GM11168 (cell line): ENCODE measurements around the gene STAG1.
"Not testable (repeated sequence)": the region's sequence is repeated elsewhere in the genome, so short reads cannot be mapped to it uniquely, and the experiment has no call there.

Source experiments
- in situ Hi-C: fragments of 300-500 bp; cut with MboI; formaldehyde crosslinking; loops from one replicate; pipeline ENCODE4 v1.12.0; 2022; ENCODE audit warnings: low sequenced_read_pairs; ENCODE audit not compliant: unreplicated experiment

STAG1 gene

GRCh38 chr3:136351905-136352304, 400.3 kb downstream of the STAG1 start:
- in situ Hi-C loops = no loop called here

DNA sequence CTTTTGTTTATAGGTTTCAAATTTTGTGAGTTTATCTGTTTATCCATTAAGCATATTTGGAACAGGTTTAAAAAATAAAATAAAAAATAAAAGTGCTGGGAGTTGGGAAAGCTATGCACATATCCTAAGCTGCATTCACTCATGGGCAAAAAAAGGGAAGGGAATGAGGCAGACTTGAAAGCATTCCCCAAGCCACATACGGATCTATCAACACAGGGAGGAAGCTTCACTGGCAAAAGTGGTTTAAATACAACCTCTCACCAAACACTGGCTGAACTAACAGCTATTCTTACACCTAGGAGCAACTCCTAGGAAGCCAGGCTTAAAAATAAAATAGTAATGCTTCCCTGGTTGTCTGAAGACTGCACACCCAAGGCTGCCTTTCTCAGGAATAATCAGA, 400.8 kb downstream of the STAG1 start:
- in situ Hi-C loops = no loop called here

GRCh38 chr3:136350557-136350956, 401.6 kb downstream of the STAG1 start:
- in situ Hi-C loops = no loop called here

DNA sequence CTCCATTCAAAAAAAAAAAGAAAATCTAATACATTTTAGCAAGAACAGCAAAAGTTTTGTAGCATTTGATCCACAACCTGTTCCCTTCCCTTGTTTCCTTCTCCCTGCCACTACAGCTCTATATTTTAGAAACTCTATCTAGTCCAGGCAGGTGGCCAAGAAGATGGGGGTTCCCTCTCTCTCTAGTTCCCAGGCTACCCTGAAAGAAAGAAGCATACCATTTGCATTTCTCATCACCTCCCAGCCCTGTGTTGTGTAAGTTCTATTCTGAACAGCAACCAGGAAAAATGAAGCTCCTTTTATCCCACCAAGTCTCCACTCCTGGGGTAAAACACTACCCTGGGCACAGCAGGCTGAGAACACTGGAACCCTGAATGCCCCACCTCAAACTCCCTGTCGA, 402.0 kb downstream of the STAG1 start:
- in situ Hi-C loops = no loop called here

DNA sequence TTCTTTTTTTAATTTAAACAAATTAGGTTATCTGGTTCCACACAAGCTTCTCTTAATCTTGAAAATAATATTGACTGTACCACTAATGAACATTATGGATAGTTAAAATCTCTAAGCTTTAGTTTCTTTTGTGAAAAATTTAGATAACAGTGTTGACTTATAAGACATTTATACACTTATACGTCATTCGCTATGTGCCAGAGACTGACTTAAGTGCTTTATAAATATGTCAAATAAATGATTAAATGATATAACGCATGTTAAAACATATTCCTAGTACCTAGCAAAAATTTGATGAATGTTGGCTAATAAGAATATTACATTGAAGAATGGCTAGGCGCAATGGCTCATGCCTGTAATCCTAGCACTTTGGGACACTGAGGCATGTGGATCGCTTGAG, 405.7 kb downstream of the STAG1 start:
- in situ Hi-C loops = no loop called here

GRCh38 chr3:136343873-136344555, 408.2 kb downstream of the STAG1 start:
- in situ Hi-C loops = no loop called here

GRCh38 chr3:136343446-136343845, 408.7 kb downstream of the STAG1 start:
- in situ Hi-C loops = no loop called here

DNA sequence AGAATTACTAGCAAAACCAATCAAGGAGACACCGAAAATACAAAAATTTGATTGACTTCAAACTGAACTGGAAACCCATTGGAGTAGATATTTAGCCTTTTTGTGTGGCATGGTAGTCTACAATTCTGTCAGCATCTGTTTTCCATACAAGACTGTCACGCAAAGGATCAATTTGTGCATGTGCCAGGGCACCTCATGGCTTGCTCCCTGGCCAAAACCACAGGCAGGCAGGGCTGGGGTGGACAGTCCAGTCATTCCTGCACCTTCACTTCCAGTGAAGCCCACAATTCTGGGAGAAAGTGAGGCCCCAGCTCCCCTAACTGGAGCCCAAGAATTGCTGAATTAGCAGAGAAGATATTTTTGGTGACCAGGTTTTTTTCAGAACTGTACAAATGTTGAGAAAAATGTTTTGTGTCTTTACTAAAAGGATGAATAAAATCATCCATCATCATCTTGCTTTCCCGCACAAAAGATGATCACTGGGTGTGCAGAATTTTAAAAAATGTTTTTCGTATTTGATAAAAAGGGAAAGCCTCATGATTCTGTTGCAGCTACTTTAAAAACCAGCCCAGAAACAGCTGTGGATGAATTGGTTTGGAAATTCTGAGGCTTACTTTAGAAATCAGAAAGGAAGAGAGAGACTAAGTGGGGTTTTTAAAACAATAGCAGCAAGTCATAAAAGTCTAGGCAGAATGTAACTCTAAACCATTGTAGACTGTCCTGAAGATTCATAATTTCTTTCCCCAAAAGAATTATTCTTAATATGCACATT, 415.7 kb downstream of the STAG1 start:
- in situ Hi-C loops = no loop called here

DNA sequence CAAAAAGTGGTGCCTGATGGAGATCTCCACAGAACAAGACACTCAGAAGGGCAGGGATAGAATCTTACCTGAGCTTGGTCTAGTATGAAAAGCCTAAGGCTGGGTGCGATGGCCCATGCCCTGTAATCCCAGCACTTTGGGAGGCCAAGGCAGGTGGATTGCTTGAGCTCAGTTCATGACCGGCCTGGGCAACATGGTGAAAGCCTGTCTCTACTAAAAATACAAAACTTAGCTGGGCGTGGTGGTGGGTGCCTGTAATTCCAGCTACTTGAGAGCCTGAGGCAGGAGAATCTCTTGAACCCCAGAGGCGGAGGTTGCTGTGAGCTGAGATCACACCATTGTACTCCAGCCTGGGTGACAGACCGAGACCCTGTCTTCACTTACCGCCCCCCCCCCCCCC, 417.5 kb downstream of the STAG1 start:
- in situ Hi-C loops = not testable (repeated sequence)

DNA sequence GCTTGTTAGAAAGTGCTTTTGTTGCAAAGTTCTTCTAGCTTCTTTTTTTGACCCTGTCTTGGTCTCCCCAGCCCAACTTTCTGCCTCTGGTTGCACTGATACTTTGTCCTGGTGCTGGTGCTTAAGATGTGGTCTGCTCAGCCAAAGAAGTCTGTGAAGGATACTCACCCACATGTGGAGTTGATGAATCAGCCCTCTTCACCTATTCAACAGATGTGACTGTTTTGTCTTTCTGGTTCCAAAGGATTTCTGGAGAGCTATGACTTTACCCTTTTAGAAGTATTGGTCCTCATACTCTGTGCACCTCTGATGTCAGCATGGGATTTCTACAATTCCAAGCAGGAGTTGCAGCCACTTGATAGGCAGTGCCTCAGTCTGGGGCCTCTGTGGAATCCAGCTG, 418.0 kb downstream of the STAG1 start:
- in situ Hi-C loops = no loop called here

DNA sequence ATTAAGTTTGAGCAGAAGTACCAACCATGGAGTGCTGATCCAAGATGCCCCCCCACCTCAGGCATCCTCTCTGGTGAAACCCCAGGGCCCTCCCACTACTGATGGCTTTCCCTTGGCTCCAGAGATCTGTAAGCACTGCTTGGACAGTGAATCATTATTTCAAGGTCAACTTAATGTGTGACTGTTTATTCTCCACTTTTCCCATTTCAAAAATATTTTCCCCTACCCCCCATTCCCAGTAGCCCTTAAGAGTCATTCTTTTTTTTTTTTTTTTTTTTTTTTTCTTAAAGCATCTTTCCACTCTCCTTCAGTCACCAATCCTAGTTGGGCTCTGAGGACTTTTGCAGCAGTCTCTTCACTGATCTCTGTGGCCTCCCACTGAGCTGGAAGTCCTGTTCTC, 419.4 kb downstream of the STAG1 start:
- in situ Hi-C loops = no loop called here

- in situ Hi-C loops = no loop called here
Observed at GRCh38 chr3:136332302-136332701, 419.9 kb downstream of the STAG1 start.

- in situ Hi-C loops = no loop called here
Observed at GRCh38 chr3:136330900-136331299, 421.3 kb downstream of the STAG1 start.

DNA sequence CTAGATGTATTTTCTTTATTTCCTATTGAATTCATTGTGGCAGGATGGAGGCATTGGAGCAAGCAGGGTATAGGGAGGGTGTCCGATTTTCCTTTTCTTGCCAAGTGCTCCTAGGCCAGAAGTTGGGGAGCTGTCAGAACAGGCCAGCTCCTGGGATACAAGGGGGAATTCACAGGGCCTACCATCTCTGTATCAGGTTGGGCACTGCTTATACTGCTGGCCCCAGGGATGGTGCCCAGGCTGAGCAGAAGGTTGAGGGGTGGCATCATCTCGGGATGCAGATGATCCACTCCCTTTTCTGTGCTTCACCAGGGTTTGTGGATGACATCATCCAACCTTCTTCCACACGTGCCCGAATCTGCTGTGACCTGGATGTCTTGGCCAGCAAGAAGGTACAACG, 422.6 kb downstream of the STAG1 start:
- in situ Hi-C loops = no loop called here

GRCh38 chr3:136327671-136328070, 424.5 kb downstream of the STAG1 start:
- in situ Hi-C loops = no loop called here

- in situ Hi-C loops = no loop called here
Observed at GRCh38 chr3:136326316-136326715, 425.9 kb downstream of the STAG1 start.

- in situ Hi-C loops = no loop called here
Observed at GRCh38 chr3:136311968-136312367, 440.2 kb downstream of the STAG1 start.

GRCh38 chr3:136311261-136311660, 440.9 kb downstream of the STAG1 start:
- in situ Hi-C loops = no loop called here

- in situ Hi-C loops = no loop called here
Observed at GRCh38 chr3:136305879-136306278, 446.3 kb downstream of the STAG1 start.

DNA sequence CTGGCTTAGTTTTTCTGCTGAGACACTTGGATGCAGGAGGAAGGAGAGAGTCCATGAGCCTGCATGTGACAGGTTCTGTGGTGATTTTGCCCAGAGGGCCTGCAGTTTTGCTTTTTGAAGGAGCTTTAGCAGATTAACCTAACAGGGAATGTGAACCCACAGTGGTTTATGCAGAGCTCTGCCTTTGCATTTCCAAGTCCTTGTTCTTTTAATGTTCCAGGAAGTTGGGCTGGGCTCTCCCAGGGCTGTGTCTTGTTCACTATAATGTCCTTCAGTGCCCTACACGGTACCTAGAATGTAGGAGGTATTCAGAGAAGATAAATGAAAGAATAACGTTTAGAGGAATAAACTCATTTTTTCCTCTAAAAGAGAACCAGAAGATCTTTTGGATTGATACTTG, 451.7 kb downstream of the STAG1 start:
- in situ Hi-C loops = no loop called here

GRCh38 chr3:136297826-136298225, 454.4 kb downstream of the STAG1 start:
- in situ Hi-C loops = no loop called here

DNA sequence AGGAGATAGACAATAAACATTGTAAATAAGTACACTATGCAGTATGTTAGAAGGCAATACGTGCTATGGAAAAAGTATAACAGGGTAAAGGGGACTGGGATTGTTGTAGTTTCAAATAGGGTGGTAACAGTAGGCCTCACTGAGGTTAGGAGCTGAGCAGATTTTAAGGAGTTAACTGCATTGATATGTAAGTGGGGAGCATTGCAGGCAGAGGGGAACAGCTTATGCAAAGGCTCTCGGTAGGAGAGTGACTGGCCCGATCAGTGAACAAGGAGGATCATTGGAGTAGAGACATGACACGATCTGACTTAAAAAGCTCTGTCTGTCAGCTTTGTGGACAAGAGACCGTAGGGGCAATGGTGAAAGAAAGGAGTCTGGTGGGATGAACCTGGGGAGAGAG, 455.2 kb downstream of the STAG1 start:
- in situ Hi-C loops = no loop called here
